Psoas muscle (tissue), 8 donors: ENCODE results near the gene COL25A1. TPM values are rescaled to one million over a fixed set of nuclear protein-coding genes. Genes with fewer than 3 reads are reported as not detected.

Experiments
- ATAC-seq, 4 donors: fragments of 200-7000 bp; cut with Tn5 transposase; one replicate each; pipeline ENCODE4 v1.9.1; 2020; ENCODE audit warnings: moderate library complexity in 3 of 4, mild to moderate bottlenecking in 2 of 4
- DNase-seq, 2 donors: peaks; one replicate each; pipeline ENCODE4 v3.0.0-alpha.2; 2020
- H3K27ac ChIP-seq: fragments of 200-600 bp; one replicate; pipeline ENCODE4 v1.8.0; 2022
- H3K27me3 ChIP-seq, 3 donors: fragments of 200-600 bp in 1 of 3; one replicate each; pipeline versions ENCODE4 v1.6.1 to v1.8.0; 2013 to 2022; ENCODE audit warnings: low read length in 2 of 3, mild to moderate bottlenecking in 2 of 3, moderate library complexity in 1 of 3; ENCODE audit not compliant: insufficient read depth in 3 of 3
- H3K36me3 ChIP-seq, 2 donors: fragments of 200-600 bp in 1 of 2; one replicate each; pipeline versions ENCODE4 v1.6.1 to v1.8.0; 2013 to 2022; ENCODE audit warnings: low read depth in 1 of 2, mild to moderate bottlenecking in 1 of 2, moderate library complexity in 1 of 2; ENCODE audit not compliant: insufficient read depth in 1 of 2
- H3K4me1 ChIP-seq: fragments of 200-600 bp; one replicate; pipeline ENCODE4 v1.8.0; 2022
- H3K4me3 ChIP-seq: fragments of 200-600 bp; one replicate; pipeline ENCODE4 v1.8.0; 2022; ENCODE audit warnings: mild to moderate bottlenecking
- H3K9me3 ChIP-seq: fragments of 200-600 bp; one replicate; pipeline ENCODE4 v1.8.0; 2022
- WGBS, 3 donors: extraction: QIAGEN DNeasy Blood & Tissue Kit; methylation state at CpG; one replicate each; pipeline versions ENCODE4 v1.1.6 to v1.1.7; 2013; 5-methylcytosine and 5-hydroxymethylcytosine counted together
- intact Hi-C, 2 donors: fragments of 100-400 bp; cut with DNase I; formaldehyde crosslinking; loops; one replicate each; pipeline versions ENCODE4 v1.11.0 to v1.14.2; 2022
- polyA plus RNA-seq, 3 donors: library from polyadenylated mRNA; stranded (reverse); fragments of 200-250 nt; gene quantifications; one replicate each; pipeline ENCODE4 v1.2.3, GENCODE V29; 2013
- total RNA-seq, 4 donors: library from RNA; stranded (reverse); fragmentation: NEBNext Ultra II Directional in 2 of 4; extraction: Animal tissue kit (Norgen Biotek cat#: 25700) in 2 of 4; gene quantifications; one replicate each; pipeline versions ENCODE4 v1.2.1 to v1.2.4, GENCODE V29; 2021 to 2023
- TF ChIP-seq, protein P1 (sequence below): fragments of 200-600 bp; IDR thresholded peaks from one replicate; pipeline ENCODE4 v1.8.0; 2022; ENCODE audit warnings: antibody characterized with exemption
- donor health status: healthy with polysubstance abuse.
- donor health status: DM: no; HTN: no; CAD: no; lungs with moderate emphysema.
- donor health status: Bipolar disorder and iron deficiency.
- donor health status: healthy.
- donor health status: DM: yes; HTN: yes; CAD: no.
- donor health status: DM: no; HTN: no; CAD: no.
- donor health status: DM: no; HTN: no; CAD: no.
- donor health status: DM: yes; HTN: yes; CAD: no.

Gene COL25A1
- total and polyA plus RNA-seq, 7 donors = 0.14 to 1.5 (median 0.36) TPM

DNA sequence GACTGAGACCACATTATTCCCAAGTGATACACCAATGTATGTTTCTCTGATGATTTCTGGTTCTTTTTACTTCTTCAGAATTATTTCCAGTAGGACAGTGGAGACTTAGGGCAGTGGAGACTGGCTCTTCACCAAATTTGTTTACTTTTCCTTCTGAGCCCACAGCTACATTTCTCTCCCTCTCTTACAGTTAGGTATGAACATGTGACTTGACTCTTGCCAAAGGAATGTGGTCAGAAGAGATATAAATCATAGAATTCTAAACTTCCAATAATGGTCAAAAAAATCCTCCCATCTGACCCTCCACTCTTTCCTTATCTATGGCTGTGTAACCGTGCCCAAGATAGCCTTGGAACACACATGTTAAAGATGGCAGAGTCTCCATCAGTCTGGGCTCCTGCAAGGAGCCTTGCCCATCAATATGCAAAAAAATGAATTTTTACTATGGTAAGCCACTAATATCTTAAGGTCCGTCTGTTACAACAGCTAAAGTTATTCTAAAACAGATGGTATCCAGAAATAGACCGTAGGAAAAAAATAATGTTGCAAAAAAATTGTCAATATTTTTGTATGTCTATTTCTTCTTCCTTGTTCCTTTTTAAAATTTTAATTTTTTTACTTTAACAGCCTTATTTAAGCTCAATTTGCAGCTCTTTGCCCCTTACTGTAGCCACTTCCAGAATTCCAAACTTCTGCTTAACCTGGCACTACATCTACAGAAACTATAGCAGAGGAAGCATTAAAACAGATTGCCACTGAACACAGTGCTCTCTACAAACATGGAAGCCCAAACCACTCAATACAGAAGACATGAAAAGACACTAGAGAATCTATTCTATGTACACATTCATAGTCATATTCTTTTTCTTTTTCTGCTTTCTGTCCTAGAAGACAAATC lies 260.7 kb downstream of the COL25A1 start:
- intact Hi-C loops = no loop called here
- Histone ChIP-seq H3K36me3 (no peaks in the 10 kb centered on the region), H3K4me3 (no peak overlapping the region), H3K27me3 (peaks cover 0 to 3% (median 0%) of the 10 kb centered on the region in 3 donors), H3K9me3 (no peaks in the 10 kb centered on the region), H3K27ac (no peak overlapping the region), H3K4me1 (peaks cover 6% of the 10 kb centered on the region)
- no peak for DNase-seq
- no peak for ATAC-seq
- TF ChIP-seq, protein P1, sequence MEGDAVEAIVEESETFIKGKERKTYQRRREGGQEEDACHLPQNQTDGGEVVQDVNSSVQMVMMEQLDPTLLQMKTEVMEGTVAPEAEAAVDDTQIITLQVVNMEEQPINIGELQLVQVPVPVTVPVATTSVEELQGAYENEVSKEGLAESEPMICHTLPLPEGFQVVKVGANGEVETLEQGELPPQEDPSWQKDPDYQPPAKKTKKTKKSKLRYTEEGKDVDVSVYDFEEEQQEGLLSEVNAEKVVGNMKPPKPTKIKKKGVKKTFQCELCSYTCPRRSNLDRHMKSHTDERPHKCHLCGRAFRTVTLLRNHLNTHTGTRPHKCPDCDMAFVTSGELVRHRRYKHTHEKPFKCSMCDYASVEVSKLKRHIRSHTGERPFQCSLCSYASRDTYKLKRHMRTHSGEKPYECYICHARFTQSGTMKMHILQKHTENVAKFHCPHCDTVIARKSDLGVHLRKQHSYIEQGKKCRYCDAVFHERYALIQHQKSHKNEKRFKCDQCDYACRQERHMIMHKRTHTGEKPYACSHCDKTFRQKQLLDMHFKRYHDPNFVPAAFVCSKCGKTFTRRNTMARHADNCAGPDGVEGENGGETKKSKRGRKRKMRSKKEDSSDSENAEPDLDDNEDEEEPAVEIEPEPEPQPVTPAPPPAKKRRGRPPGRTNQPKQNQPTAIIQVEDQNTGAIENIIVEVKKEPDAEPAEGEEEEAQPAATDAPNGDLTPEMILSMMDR = no peak
- WGBS, 3 donors = 88 to 90% (median 88%) methylated on average over 3 of the region's 3 CpGs

- Histone ChIP-seq H3K4me1 (no peaks in the 10 kb centered on the region), H3K27me3 (peaks cover 0 to 3% (median 0%) of the 10 kb centered on the region in 3 donors), H3K9me3 (no peaks in the 10 kb centered on the region), H3K4me3 (no peak overlapping the region), H3K36me3 (no peaks in the 10 kb centered on the region), H3K27ac (no peak overlapping the region)
- ATAC-seq (no peak), DNase-seq (no peak)
- 90 to 94% (median 91%) methylated on average over 5 of the region's 5 CpGs for WGBS, 3 donors
- intact Hi-C loops = no loop called here
- TF ChIP-seq, protein P1 = no peak
Observed at GRCh38 chr4:109040441-109040840, 262.0 kb downstream of the COL25A1 start.

- Histone ChIP-seq H3K27me3 (peaks cover 0 to 3% (median 0%) of the 10 kb centered on the region in 3 donors), H3K27ac (no peak overlapping the region), H3K4me3 (no peak overlapping the region), H3K36me3 (no peaks in the 10 kb centered on the region), H3K9me3 (no peaks in the 10 kb centered on the region), H3K4me1 (no peaks in the 10 kb centered on the region)
- intact Hi-C loops = no loop called here
- WGBS, 3 donors = 55 to 67% (median 59%) methylated on average over 2 of the region's 2 CpGs
- DNase-seq = no peak
- no peak for ATAC-seq
- TF ChIP-seq, protein P1 = no peak
Observed at GRCh38 chr4:109037026-109037425, 265.4 kb downstream of the COL25A1 start.

GRCh38 chr4:109033993-109034392 lies 268.5 kb downstream of the COL25A1 start:
- H3K4me1 ChIP-seq = no peaks in the 10 kb centered on the region
- no peaks in the 10 kb centered on the region for H3K36me3 ChIP-seq
- H3K27me3 ChIP-seq = no peaks in the 10 kb centered on the region
- no peak overlapping the region for H3K27ac ChIP-seq
- ATAC-seq (no peak), DNase-seq (no peak)
- TF ChIP-seq, protein P1 = no peak
- no peaks in the 10 kb centered on the region for H3K9me3 ChIP-seq
- H3K4me3 ChIP-seq = no peak overlapping the region
- intact Hi-C loops = no loop called here
- 90 to 96% (median 96%) methylated on average over 1 of the region's 1 CpG for WGBS, 3 donors
